Vagina (tissue), 2 donors: ENCODE measurements around the gene NUB1.

Source experiments
- POLR2A ChIP-seq, 2 donors: fragments of 450-650 bp; IDR thresholded peaks; one replicate each; pipeline ENCODE4 v1.6.1; 2017; ENCODE audit warnings: antibody characterized with exemption in 2 of 2, mild to moderate bottlenecking in 2 of 2, moderate library complexity in 2 of 2
- POLR2AphosphoS5 ChIP-seq, 2 donors: sonication (generic); formaldehyde crosslinking; IDR thresholded peaks; one replicate each; pipeline ENCODE4 v1.9.0; 2017; ENCODE audit warnings: antibody characterized with exemption in 2 of 2, mild to moderate bottlenecking in 2 of 2, low read depth in 1 of 2; ENCODE audit not compliant: insufficient read depth in 1 of 2
- TF ChIP-seq, protein P1 (sequence below), 3 experiments: fragments of 450-650 bp in 2 of 3; fragments of 200-600 bp in 1 of 3; sonication (generic) in 1 of 3; IDR thresholded peaks; one replicate each; pipeline ENCODE4 v1.5.1; 2017 to 2019; ENCODE audit warnings: antibody characterized with exemption in 3 of 3, mild to moderate bottlenecking in 2 of 3, moderate library complexity in 2 of 3

DNA sequence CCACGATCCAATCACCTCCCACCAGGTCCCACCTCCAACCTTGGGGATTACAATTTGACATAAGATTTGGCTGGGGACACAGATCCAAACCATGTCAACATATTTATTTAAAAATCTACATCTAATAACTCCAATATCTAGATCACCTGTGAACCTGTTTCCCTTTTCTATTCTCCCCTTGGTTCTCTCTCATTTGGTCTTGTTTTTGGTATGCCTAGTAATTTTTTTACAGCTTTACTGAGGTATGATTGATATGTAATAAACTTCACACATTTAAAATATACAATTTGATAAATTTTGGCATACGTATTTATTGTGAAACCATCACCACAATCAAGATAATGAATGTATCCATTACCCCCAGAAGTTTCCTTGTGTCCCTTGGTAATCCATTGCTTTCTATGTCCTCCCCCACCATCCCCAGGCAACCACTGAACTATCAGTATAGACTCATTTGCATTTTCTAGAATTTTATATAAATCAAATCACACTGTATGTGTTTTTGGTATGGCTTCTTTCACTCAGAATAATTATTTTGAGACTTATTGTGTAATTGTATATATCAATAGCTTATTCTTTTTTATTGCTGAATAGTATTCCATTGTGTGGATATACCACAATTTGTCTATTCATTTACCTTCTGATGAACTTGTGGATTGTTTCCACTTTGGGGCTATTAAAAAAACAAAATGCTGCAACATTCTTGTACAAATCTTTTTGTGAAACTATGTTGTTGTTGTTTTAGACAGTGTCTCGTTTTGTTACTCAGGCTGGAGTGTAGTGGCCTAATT, 45.2 kb upstream of the NUB1 start:
- no peak for TF ChIP-seq POLR2A (IDR thresholded peaks at IDR 0.05)
- no peak for TF ChIP-seq POLR2AphosphoS5 (IDR thresholded peaks at IDR 0.05; ENCODE audit: insufficient read depth in 1 of 2, low read depth in 1 of 2)
- TF ChIP-seq, protein P1, sequence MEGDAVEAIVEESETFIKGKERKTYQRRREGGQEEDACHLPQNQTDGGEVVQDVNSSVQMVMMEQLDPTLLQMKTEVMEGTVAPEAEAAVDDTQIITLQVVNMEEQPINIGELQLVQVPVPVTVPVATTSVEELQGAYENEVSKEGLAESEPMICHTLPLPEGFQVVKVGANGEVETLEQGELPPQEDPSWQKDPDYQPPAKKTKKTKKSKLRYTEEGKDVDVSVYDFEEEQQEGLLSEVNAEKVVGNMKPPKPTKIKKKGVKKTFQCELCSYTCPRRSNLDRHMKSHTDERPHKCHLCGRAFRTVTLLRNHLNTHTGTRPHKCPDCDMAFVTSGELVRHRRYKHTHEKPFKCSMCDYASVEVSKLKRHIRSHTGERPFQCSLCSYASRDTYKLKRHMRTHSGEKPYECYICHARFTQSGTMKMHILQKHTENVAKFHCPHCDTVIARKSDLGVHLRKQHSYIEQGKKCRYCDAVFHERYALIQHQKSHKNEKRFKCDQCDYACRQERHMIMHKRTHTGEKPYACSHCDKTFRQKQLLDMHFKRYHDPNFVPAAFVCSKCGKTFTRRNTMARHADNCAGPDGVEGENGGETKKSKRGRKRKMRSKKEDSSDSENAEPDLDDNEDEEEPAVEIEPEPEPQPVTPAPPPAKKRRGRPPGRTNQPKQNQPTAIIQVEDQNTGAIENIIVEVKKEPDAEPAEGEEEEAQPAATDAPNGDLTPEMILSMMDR (IDR thresholded peaks at IDR 0.05), result no peak
